ENCODE data around the gene RNF213.

Gene RNF213

GRCh38 chr17:80347536-80347935 is 86.9 kb downstream of the RNF213 start:
- no peak for DNase-seq (ENCODE audit: low read depth in 1 of 2, low spot score in 1 of 2)

DNA sequence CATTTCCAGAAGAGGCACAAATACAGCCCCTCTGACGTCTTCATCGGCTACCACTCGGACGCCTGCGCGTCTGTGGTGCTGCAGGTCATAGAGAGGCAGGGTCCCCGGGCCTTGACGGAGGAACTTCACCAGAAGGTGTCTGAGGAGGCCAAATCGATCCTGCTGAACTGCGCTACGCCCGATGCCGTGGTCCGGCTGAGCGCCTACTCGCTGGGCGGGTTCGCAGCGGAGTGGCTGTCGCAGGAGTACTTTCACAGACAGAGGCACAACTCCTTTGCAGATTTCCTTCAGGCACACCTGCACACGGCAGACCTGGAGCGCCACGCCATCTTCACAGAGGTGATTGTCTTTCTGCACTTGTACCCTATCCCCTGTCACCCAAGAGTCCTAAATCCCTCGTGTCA is 87.3 kb downstream of the RNF213 start:
- no peak for DNase-seq (ENCODE audit: low read depth in 1 of 2, low spot score in 1 of 2)

DNA sequence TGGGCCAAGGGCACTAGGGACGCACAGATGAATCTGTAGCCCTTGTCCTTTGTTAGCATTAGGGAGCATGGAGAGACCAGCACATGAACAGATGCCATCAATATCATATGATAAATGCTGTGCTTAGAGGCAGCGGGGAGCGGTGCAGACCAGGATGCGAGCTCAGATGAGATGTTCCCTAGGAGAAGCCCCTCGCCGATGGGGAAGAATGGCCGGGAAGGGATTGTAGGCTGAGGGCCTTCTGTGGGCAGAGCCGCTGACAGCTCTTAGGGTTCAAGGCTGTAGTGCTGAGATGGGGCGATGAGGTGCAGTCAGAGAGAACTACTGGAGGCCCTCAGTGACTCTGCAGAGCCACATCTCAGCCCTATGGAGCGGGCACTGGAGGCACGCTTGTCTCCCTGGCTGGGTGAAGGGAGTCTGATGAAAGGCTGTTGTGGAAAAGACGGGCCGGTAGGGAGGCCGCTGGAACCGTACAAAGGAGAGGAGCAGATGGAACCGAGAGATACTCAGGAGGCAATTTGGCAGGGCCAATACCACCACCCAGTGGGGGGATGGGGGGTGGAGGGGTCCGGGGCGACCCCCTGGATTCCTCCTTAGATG is 88.0 kb downstream of the RNF213 start:
- DNase-seq (ENCODE audit: low read depth in 1 of 2, low spot score in 1 of 2): no peak

DNA sequence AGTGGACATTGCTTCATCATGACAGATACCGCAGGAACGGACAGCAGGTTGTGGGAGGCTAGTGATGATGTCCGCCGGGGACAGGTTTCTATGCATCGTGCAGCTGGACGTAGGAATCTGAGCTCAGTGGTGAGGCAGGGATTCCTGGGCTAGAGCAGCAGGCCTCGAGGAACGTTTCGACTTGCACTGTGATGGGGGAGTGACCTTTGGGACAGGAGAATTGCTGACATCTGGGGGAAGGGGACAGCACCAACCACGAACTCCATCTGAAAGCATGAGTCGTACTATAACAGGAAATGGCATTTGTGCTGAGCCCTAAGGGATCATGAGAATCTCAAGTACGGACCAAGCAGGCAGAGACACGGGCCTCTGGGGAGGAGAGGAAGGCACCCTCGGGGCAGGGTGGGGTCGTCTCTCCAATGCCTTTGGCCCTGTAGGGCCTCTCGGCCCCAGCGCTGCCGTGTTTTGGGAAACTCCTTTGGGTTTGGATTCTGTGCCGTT is 88.5 kb downstream of the RNF213 start:
- no peak for DNase-seq (ENCODE audit: low read depth in 1 of 2, low spot score in 1 of 2)

DNA sequence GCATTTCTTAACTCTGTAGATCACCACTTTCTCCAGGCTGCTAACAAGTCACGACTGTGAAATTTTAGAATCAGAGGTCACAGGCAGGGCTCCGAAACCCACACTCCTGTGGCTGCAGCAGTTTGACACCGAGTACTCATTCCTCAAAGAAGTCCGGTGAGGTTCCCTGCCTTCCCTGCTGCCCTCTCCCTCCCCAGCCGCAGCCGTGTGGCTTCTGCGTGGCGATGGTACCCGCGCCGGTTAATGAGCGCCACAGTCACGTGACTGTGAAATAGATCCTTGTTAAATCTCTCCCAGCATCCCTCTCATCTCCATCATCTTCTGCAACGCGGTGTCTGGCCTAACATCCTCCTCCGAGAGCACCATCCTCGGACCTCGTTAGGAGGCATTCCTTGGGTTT is 89.1 kb downstream of the RNF213 start:
- DNase-seq (ENCODE audit: low read depth in 1 of 2, low spot score in 1 of 2): no peak

DNA sequence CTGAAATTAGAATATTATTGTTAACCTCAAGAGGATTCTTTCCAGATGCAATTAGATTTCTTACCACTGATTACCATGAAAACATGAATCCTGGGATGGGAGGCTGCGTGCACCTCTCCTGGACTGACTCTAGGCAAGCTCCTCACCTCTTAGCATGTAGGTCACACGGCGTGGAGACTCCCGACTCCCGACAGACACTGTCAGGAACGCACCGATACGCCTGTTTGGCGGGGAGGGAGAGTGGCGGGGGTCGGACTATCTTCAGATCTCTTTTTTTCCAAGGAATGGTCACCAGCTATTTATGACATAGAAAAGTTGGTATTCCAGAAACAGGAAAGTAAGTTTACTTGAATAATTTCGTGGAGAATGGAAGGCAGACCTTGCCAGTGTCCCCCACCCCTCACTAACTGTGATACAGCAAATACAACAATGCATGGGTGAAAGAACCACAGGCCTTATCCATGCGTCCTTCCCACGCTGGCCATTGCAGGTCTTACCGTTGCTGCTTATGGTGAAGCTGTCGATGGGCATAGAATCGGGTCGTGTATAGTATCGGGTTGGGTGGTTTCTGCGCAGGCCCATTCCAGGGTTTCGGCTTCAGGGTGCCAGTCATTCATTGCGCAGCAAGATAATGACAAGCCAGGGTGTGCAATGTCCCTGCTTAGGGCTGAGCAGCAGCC is 91.7 kb downstream of the RNF213 start:
- DNase-seq (ENCODE audit: low read depth in 1 of 2, low spot score in 1 of 2): no peak

GRCh38 chr17:80352991-80353665 is 92.5 kb downstream of the RNF213 start:
- DNase-seq (ENCODE audit: low read depth in 1 of 2, low spot score in 1 of 2): no peak

GRCh38 chr17:80353718-80354275 is 93.1 kb downstream of the RNF213 start:
- no peak for DNase-seq (ENCODE audit: low read depth in 1 of 2, low spot score in 1 of 2)

- no peak for DNase-seq (ENCODE audit: low read depth in 1 of 2, low spot score in 1 of 2)
Observed at GRCh38 chr17:80354336-80354735, 93.7 kb downstream of the RNF213 start.

DNA sequence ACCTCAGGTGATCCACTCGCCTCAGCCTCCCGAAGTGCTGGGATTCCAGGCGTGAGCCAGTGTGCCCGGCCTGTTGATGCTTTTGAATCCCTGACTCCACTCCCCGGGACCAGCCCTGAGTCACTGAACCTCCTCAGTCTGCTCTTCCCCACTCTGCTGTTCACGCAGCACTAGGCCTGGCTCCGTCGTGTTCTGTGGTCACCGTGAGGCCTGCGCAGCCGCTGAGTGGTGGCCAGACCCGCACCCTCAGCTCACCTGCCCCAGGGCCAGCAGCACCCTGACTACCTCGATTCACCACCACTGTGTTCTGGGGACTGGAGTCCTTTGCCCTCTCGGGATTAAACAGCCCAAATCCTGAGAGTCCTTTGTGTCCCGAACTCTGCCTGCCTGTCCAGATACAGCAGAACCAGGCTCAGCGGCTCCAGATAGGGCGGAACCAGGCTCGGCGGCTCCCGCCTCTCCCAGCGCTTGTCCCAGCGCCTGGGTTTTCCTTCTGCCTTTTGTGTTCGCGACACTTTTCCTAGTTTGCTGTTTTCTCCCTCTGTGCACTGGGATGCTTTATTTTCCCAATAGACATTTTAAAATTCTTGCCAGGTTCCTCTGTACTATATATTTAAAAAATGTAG is 95.7 kb downstream of the RNF213 start:
- no peak for DNase-seq (ENCODE audit: low read depth in 1 of 2, low spot score in 1 of 2)

- no peak for DNase-seq (ENCODE audit: low read depth in 1 of 2, low spot score in 1 of 2)
Observed at GRCh38 chr17:80358131-80358530, 97.5 kb downstream of the RNF213 start.

GRCh38 chr17:80358861-80359260 is 98.2 kb downstream of the RNF213 start:
- DNase-seq (ENCODE audit: low read depth in 1 of 2, low spot score in 1 of 2): no peak

DNA sequence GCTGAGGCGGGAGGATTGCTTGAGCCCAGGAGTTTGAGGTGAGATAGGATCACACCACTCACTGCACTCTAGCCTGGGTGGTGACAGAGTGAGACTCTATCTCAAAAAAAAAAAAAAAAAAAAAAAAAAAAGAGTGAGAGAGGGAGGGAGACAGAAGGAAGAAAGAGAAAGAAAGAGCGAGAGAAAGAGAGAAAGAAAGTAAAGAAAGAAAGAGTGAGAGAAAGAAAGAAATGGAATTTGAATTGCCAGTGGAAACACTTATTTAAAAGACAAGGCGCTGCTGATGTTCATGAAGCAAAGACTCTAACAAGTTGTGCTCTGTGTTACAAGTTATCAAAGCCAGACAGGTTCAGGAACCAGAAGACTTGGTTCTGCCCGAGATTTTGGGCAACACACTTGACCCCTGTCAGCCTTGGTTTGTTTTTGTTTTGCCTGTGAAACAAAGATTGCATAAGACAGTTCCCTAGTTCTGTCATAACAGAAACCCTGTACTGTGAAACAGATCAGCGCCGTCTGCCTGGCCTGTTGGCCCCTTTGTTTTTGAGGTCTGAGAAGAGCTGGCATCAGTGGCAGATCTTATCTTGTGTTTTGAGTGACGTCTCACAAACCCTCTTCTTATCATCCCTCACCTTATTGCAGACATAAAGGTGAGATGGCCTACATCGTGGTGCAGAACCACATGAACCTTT is 98.9 kb downstream of the RNF213 start:
- DNase-seq (ENCODE audit: low read depth in 1 of 2, low spot score in 1 of 2): no peak

GRCh38 chr17:80360396-80360795 is 99.7 kb downstream of the RNF213 start:
- DNase-seq (ENCODE audit: low read depth in 1 of 2, low spot score in 1 of 2): no peak

DNA sequence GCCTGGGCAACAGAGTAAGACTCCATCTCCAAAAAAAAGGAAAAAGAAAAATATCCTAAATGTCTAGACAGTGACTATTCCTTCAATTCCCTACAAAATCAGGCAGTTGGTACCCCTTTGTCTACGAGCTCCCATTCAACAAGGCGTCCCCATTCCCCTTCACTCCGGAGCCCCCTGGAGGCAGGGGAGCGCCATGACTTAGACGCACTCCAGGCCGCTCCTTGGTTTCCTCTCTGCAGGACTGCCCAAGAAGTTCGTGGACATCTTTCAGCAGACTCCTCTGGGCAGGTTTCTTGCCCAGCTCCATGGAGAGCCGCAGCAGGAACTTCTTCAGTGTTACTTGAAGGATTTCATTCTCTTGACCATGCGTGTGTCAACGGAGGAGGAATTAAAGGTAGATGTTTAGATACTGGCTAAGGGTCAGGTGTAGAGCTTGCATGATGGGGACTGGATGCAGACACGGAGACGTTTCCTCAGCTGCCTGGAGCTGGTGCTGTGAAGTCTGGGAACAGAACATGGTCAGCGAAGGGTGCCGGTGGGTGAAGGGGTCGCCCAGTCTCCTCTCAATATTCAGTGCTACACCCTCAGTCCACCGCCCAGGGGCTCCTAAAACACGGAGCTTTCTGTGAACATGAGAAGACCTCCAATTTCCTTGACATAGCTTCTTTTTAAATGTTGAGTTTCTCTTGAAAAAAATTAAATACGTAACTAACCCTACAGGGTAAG is 101.0 kb downstream of the RNF213 start:
- DNase-seq (ENCODE audit: low read depth in 1 of 2, low spot score in 1 of 2): no peak

- no peak for DNase-seq (ENCODE audit: low read depth in 1 of 2, low spot score in 1 of 2)
Observed at GRCh38 chr17:80362428-80363119, 101.9 kb downstream of the RNF213 start.

DNA sequence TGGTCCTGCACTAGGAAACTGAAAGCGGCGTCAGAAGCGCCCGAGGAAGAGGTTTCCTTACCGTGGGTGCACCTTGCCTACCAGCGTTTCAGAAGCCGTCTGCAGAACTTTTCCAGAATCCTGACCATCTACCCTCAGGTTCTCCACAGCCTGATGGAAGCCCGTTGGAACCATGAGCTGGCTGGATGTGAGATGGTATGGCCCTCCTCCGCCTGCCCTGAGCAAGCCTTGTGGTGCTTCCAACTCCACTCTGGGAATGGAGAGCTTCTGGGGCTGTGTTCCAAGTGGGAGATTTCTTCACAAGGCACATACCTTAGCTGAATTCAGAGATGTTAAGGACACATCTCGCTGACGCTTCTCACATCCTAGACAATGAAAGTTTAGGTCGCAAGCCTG is 102.5 kb downstream of the RNF213 start:
- DNase-seq (ENCODE audit: low read depth in 1 of 2, low spot score in 1 of 2): no peak

DNA sequence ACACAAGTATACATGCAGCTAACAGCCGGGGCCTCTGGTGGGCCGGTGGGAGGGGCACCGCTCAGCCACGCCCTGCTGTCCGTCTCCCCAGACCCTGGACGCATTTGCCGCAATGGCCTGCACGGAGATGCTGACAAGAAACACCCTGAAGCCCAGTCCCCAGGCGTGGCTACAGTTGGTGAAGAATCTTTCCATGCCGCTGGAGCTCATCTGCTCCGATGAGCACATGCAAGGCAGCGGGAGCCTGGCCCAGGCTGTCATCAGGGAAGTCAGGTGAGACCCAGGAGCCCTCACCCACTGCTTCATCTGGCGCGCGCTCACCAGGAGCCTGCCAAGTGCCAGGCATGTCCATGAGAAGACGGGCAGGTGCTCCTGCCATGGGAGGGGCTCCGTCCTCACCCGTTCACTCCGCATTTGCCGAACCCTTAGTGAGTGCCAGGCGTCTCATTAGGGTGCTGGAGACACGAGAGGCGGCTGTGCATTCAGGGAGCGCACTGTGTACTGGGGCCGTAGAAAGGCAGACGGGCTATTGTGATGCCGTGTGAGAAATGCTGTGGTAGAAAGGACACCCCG is 103.0 kb downstream of the RNF213 start:
- no peak for DNase-seq (ENCODE audit: low read depth in 1 of 2, low spot score in 1 of 2)

DNA sequence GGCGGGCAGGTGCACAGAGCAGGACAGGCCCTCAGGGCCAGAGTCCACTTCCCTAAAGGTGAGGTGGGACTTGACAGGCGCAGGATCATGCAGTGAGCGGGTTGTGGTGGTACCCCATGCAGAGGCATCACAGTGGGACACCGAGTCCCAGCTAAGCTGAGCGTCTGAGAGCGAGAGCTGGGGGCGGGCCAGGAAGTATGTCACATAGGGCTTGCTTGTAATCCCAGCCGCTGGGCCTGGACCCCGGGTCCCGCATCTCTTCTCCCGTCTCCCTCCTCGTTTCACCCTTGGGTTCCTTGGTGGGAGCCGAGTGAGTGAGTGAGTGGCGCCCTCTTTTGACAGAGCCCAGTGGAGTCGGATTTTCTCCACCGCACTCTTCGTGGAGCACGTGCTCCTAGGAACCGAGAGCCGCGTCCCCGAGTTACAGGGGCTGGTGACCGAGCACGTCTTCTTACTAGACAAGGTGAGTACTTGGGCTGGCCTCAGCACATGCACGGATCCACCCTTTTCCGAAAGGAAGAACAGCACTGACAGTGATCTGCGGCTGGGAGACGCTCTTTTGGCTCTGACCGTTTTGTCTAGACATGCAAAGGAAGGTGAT is 103.5 kb downstream of the RNF213 start:
- DNase-seq (ENCODE audit: low read depth in 1 of 2, low spot score in 1 of 2): no peak
